Activated naive CD4-positive, alpha-beta T cell treated with anti-CD3 and anti-CD28 coated beads for 36 hours (primary cell): Measurements from ENCODE around the gene DENND1B. TPM values are rescaled to one million over a fixed set of nuclear protein-coding genes. Genes with fewer than 3 reads are reported as not detected.
"Not testable (repeated sequence)": the region's sequence is repeated elsewhere in the genome, so short reads cannot be mapped to it uniquely, and the experiment has no call there.

Source experiments
- CTCF ChIA-PET: fragments of 350-600 bp; sonication (Branson Sonifier 250); formaldehyde crosslinking; loops from one replicate; lab custom pipeline; 2021; ENCODE audit warnings: antibody characterized with exemption; lab: Charles Lee
- DNase-seq: peaks from one replicate; pipeline ENCODE4 v3.0.0-alpha.2; 2020
- H3K27ac Mint-ChIP-seq: one replicate; pipeline ENCODE4 v1.8.0; 2021; ENCODE audit warnings: mild to moderate bottlenecking, mixed read lengths
- H3K27me3 Mint-ChIP-seq: one replicate; pipeline ENCODE4 v1.8.0; 2021; ENCODE audit warnings: low read depth, mixed read lengths
- H3K36me3 Mint-ChIP-seq: one replicate; pipeline ENCODE4 v1.8.0; 2021; ENCODE audit warnings: low read depth, mixed read lengths
- H3K4me1 Mint-ChIP-seq: one replicate; pipeline ENCODE4 v1.8.0; 2021; ENCODE audit warnings: low read depth, mixed read lengths
- H3K4me3 Mint-ChIP-seq: one replicate; pipeline ENCODE4 v1.8.0; 2021; ENCODE audit warnings: mild to moderate bottlenecking, moderate library complexity, mixed read lengths
- H3K9me3 Mint-ChIP-seq: one replicate; pipeline ENCODE4 v1.8.0; 2021; ENCODE audit warnings: mixed read lengths
- intact Hi-C: fragments of 100-400 bp; cut with micrococcal nuclease; formaldehyde crosslinking; loops from one replicate; pipeline ENCODE4 v1.15.1; 2023
- total RNA-seq, 2 experiments: library from RNA; stranded (reverse); gene quantifications; one replicate each; pipeline ENCODE4 v1.2.3, GENCODE V29; 2021

Gene DENND1B
- total RNA-seq, 2 experiments from 2014 or later, result 8.9 to 9.7 TPM

DNA sequence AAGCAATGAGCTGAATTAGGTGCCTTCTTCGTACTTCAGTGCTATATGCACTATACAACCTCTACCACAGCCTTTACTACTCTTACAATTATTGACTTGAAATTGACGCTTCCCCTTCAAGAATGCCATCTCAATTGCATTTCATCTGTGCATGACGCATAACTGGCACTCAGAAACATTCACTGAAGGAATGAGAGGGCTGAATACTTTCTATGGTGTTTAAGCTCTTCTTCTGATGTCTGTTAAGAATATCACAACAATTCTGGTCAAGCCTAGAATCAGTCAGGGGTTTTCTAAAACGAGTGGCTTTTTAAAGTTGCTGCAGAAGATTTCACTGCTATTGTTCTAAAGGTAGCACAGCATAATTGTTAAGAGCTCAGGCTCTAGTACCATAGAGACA lies 11.5 kb downstream of the DENND1B start:
- H3K27me3 Mint-ChIP-seq, result no peaks in the 10 kb centered on the region
- peaks cover 5% of the 10 kb centered on the region for H3K36me3 Mint-ChIP-seq
- H3K27ac Mint-ChIP-seq, result no peak overlapping the region
- H3K4me3 Mint-ChIP-seq, result no peak overlapping the region
- no peak for DNase-seq
- intact Hi-C loops, result loop anchor here (5.0 kb wide), 1 partner anchor 66 kb away; no protein-coding TSS in a partner anchor
- CTCF ChIA-PET, result interaction anchor here (0.5 to 1.2 kb wide), 4 partner anchors 8 to 284 kb away, joined by 3 read pairs; no protein-coding TSS in a partner anchor
- H3K9me3 Mint-ChIP-seq, result no peaks in the 10 kb centered on the region
- H3K4me1 Mint-ChIP-seq, result peaks cover 41% of the 10 kb centered on the region

DNA sequence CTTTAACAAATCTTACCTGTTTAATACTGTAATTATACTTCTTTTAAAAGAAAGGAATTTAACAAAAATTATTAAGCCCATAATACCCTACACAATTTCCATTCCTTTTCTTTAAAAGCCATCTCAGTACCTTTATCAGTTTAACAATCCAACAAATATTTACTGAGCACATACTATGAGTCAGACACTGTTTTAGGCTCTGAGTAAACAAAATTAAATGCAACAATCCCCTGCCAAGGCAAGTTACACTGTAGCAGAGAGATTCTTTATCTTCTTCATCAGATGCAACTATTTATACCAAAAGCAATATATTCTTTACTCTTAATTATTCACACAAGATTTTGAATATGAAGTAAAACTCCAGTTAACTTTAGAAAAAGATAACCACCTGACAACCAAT lies 12.0 kb downstream of the DENND1B start:
- Mint-ChIP-seq H3K27me3 (no peaks in the 10 kb centered on the region), H3K27ac (no peak overlapping the region), H3K4me3 (no peak overlapping the region), H3K9me3 (no peaks in the 10 kb centered on the region), H3K4me1 (peaks cover 38% of the 10 kb centered on the region), H3K36me3 (peaks cover 5% of the 10 kb centered on the region)
- CTCF ChIA-PET, result interaction anchor here (0.7 to 1.2 kb wide), 2 partner anchors 9 to 144 kb away, joined by 3 read pairs; no protein-coding TSS in a partner anchor
- intact Hi-C loops, result loop anchor here (5.0 kb wide), 1 partner anchor 66 kb away; no protein-coding TSS in a partner anchor
- no peak for DNase-seq

DNA sequence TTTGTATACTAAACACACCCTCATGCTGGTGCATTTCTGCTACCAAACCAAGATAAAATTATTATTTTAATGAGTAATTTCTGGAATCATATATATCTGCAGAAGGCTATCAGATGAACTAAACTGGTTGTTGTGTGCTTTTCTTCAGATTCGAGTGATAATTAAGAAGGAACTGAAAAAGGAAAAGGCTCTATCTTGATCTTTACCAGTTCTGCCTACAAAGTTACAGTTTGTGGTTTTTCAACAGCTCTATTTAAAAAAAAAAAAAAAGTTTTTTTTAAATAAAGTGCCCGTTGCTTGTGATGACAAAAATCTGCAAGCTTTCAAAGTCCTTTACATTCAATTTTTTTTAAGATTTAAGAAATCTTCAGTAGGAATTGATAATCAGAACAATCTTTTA lies 13.6 kb downstream of the DENND1B start:
- Mint-ChIP-seq H3K4me3 (no peak overlapping the region), H3K9me3 (no peaks in the 10 kb centered on the region), H3K36me3 (peaks cover 2% of the 10 kb centered on the region), H3K4me1 (peaks cover 34% of the 10 kb centered on the region), H3K27me3 (no peaks in the 10 kb centered on the region), H3K27ac (no peak overlapping the region)
- CTCF ChIA-PET, result interaction anchor here (0.6 kb wide), 1 partner anchor 137 kb away, joined by 5 read pairs; no protein-coding TSS in a partner anchor
- DNase-seq, result no peak
- intact Hi-C loops, result loop anchor here (1.0 to 5.0 kb wide), 3 partner anchors 7 to 64 kb away; no protein-coding TSS in a partner anchor

DNA sequence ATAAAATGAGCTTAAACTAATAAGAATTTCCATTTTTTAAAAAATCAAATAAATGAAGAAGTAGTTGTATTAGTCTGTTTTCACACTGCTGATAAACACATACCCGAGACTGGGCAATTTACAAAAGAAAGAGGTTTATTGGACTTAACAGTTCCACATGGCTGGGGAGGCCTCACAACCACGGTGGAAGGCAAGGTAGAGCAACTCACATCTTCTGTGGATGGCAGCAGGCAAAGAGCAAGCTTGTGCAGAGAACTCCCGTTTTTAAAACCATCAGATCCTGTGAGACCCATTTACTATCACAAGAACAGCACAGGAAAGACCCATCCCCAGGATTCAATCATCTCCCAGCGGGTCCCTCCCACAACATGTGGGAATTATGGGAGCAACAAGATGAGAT lies 19.7 kb downstream of the DENND1B start:
- H3K27me3 Mint-ChIP-seq, H3K9me3 Mint-ChIP-seq, CTCF ChIA-PET, H3K4me3 Mint-ChIP-seq, intact Hi-C loops, H3K27ac Mint-ChIP-seq, DNase-seq: not testable (repeated sequence)
- Mint-ChIP-seq H3K36me3 (peaks cover 14% of the 10 kb centered on the region), H3K4me1 (peaks cover 29% of the 10 kb centered on the region)

DNA sequence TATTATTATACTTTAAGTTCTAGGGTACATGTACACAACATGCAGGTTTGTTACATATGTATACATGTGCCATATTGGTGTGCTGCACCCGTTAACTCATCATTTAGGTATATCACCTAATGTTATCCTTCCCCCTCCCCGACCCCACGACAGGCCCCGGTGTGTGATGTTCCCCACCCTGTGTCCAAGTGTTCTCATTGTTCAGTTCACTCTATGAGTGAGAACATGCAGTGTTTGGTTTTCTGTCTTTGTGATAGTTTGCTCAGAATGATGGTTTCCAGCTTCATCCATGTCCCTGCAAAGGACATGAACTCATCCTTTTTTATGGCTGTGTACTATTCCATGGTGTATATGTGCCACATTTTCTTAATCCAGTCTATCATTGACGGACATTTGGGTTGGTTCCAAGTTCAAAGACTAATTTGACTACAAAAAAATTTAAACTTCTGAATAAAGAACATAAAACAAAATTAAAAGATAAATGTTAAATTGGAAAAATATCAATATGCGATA lies 22.6 kb downstream of the DENND1B start:
- intact Hi-C loops, DNase-seq, H3K27me3 Mint-ChIP-seq, H3K9me3 Mint-ChIP-seq, CTCF ChIA-PET, H3K27ac Mint-ChIP-seq, H3K4me3 Mint-ChIP-seq: not testable (repeated sequence)
- Mint-ChIP-seq H3K36me3 (peaks cover 14% of the 10 kb centered on the region), H3K4me1 (peaks cover 28% of the 10 kb centered on the region)

DNA sequence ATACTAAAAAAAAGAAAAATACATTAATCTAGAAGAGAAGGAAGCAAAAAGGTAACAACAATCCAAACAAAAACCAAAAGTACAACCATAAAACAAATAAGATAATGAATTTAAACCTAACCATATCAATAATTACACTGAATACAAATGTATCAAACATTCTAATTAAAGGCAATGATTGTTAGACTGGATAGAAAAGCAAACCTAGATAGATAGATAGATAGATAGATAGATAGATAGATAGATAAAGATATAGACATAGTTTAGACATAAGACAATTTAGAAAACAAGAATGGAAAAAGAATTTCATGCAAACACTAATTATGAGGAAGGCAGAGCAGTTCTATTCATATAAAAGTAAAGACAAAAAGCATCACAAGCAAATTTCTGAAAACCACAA lies 24.9 kb downstream of the DENND1B start:
- CTCF ChIA-PET, result interaction anchor here (0.6 kb wide), 1 partner anchor 58 kb away, joined by 3 read pairs; no protein-coding TSS in a partner anchor
- Mint-ChIP-seq H3K36me3 (peaks cover 16% of the 10 kb centered on the region), H3K27me3 (no peaks in the 10 kb centered on the region), H3K27ac (no peak overlapping the region), H3K4me3 (no peak overlapping the region), H3K4me1 (peaks cover 28% of the 10 kb centered on the region), H3K9me3 (peaks cover 8% of the 10 kb centered on the region)
- DNase-seq, result no peak
- intact Hi-C loops, result no loop called here

DNA sequence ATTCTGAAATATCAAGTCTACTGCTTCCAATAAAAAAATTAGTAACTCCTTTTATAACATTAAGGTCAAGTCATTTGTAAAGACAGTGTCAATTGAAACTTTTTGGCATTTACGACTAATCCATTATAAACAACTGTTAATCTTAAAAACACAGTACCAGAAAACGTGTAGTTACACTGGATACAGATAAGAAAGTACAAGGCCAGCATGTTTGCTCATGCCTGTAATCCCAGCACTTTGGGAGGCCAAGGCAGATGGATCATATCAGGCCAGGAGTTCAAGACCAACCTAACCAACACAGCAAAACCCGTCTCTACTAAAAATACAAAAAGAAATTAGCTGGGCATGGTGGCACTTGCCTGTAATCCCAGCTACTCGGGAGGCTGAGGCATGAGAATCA lies 29.4 kb downstream of the DENND1B start:
- no peaks in the 10 kb centered on the region for H3K27me3 Mint-ChIP-seq
- intact Hi-C loops, result no loop called here
- H3K4me3 Mint-ChIP-seq, result no peak overlapping the region
- no peak overlapping the region for H3K27ac Mint-ChIP-seq
- peaks cover 47% of the 10 kb centered on the region for H3K4me1 Mint-ChIP-seq
- DNase-seq, result no peak
- peaks cover 2% of the 10 kb centered on the region for H3K9me3 Mint-ChIP-seq
- CTCF ChIA-PET, result no interaction called here
- H3K36me3 Mint-ChIP-seq, result peaks cover 7% of the 10 kb centered on the region

DNA sequence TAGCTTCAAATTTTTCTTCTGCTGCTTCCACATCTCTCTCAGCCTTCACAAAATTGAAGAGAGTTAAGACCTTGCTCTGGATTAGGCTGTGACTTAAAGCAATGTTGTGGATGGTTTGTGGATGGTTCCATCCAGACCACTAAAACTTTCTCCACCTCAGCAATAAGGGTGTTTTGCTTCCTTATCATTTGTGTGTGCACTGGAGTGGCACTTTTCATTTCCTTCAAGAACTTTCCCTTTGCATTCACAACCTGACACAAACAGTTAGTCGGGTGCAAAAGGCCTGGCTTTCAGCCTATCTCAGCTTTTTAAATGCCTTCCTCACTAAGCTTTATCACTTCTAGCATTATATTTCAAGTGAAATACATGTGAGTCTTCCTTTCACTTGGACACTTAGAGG lies 30.3 kb downstream of the DENND1B start:
- H3K27me3 Mint-ChIP-seq, result no peaks in the 10 kb centered on the region
- CTCF ChIA-PET, result interaction anchor here (0.6 to 1.0 kb wide), 2 partner anchors 76 to 223 kb away, joined by 3 read pairs; no protein-coding TSS in a partner anchor
- peaks cover 2% of the 10 kb centered on the region for H3K9me3 Mint-ChIP-seq
- intact Hi-C loops, result no loop called here
- no peak overlapping the region for H3K4me3 Mint-ChIP-seq
- no peak overlapping the region for H3K27ac Mint-ChIP-seq
- no peak for DNase-seq
- peaks cover 7% of the 10 kb centered on the region for H3K36me3 Mint-ChIP-seq
- H3K4me1 Mint-ChIP-seq, result peaks cover 45% of the 10 kb centered on the region

DNA sequence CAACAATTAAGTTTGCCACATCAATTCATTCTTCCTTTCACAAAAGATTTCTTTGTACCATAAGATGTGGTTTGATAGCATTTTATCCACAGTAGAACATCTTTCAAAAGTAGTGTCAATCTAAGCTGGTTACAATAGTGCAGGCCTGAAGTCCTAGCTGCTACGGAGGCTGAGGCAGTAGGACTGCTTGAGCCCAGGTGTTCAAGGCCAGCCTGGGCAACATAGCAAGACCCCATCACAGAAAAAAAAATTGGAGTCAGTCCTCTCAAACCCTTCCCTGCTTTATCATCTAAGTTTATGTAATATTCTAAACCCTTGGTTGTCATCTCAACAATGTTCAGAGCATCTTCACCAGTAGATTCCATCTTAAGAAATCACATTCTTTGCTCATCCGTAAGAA lies 31.7 kb downstream of the DENND1B start:
- Mint-ChIP-seq H3K27ac (no peak overlapping the region), H3K9me3 (peaks cover 2% of the 10 kb centered on the region)
- CTCF ChIA-PET, result no interaction called here

DNA sequence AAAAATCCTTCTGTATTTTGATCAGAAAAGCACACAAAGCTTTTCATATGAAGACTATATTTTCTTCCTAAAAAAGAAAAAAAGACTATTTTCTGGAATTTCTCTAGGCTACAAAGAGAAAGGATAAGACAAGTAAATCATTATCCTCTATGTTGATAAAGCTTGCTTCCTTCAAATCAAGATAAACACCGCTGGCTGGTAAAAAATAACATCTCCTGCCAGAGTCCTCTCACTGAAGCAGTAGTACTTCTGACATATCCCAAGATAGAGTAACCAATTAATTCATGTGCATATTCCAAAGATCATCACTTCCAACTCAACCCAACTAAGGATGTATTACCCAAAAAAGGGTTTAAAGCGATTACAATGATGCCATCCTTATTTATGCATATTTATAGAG lies 34.3 kb downstream of the DENND1B start:
- Mint-ChIP-seq H3K9me3 (no peaks in the 10 kb centered on the region), H3K27ac (no peak overlapping the region), H3K4me3 (no peak overlapping the region), H3K36me3 (peaks cover 2% of the 10 kb centered on the region), H3K4me1 (peaks cover 53% of the 10 kb centered on the region), H3K27me3 (no peaks in the 10 kb centered on the region)
- CTCF ChIA-PET, result no interaction called here
- DNase-seq, result no peak
- intact Hi-C loops, result no loop called here

More for the DNA sequence above, 31.7 kb downstream of the DENND1B start:
- peaks cover 7% of the 10 kb centered on the region for H3K36me3 Mint-ChIP-seq
- H3K27me3 Mint-ChIP-seq, result no peaks in the 10 kb centered on the region
- peaks cover 50% of the 10 kb centered on the region for H3K4me1 Mint-ChIP-seq
- intact Hi-C loops, result no loop called here
- no peak overlapping the region for H3K4me3 Mint-ChIP-seq
- DNase-seq, result no peak

DNA sequence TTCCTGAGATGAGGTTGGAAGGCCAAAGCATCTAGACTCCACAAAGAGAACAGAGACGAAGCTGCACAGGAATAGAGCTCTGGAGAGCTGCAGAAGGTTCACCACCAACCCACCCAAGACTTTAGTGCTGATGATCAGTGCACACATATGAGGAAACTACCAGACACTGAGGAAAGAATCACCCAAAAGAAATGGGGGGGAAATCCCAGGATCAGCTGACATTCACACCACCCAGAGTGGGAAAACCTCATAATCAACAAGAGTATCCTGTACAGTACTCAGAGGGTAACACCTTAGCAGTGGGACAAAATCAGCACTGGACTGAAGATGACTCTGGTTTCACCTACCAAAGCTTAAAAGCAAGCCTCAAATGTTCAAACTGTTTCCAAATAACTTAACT lies 36.4 kb downstream of the DENND1B start:
- Mint-ChIP-seq H3K36me3 (peaks cover 2% of the 10 kb centered on the region), H3K27me3 (no peaks in the 10 kb centered on the region), H3K9me3 (no peaks in the 10 kb centered on the region), H3K4me3 (no peak overlapping the region), H3K4me1 (peaks cover 45% of the 10 kb centered on the region), H3K27ac (no peak overlapping the region)
- intact Hi-C loops, result no loop called here
- peak; percentile 16 for DNase-seq
- CTCF ChIA-PET, result interaction anchor here (0.6 kb wide), 1 partner anchor 124 kb away, joined by 3 read pairs; no protein-coding TSS in a partner anchor

DNA sequence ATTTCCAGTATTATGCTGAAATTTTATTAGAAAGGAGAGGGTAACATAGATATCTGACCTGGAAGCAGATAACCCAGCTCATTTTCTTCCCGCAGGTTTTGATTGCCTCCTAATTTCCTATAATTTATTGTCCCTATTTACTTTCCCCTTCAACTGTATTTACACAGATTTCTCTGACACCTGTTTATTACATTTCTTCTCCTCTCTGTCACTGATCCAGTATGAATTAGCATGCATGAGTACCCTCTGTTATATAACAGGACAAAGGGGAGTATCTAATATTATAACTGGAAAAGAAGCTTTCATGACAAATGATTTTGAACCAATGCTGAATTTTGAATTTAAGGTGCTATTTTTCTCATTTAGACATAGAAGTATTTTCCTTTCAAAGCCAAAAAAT lies 37.4 kb downstream of the DENND1B start:
- CTCF ChIA-PET, result interaction anchor here (0.9 kb wide), 1 partner anchor 9 kb away, joined by 4 read pairs; no protein-coding TSS in a partner anchor
- Mint-ChIP-seq H3K4me1 (peaks cover 39% of the 10 kb centered on the region), H3K27me3 (no peaks in the 10 kb centered on the region), H3K36me3 (peaks cover 4% of the 10 kb centered on the region), H3K4me3 (no peak overlapping the region), H3K27ac (no peak overlapping the region), H3K9me3 (no peaks in the 10 kb centered on the region)
- no peak for DNase-seq
- intact Hi-C loops, result no loop called here

DNA sequence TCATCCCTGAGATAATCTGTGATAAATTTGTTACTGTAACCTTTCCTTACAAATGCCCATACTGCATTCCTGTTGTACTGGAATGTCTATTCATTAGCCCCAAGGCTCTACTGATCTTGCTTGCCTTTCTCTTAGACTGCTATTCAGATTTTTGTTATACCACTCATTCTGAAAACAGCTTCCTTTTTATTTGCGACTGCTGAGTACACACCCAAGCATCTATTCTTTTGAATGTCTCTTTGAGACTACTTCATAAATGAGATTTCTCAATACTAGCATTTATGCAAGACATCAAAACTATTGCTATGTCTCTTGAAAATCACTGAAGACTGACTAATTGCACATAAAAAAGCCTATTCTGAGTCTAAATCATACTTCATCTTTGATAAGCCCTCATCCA lies 38.6 kb downstream of the DENND1B start:
- H3K36me3 Mint-ChIP-seq, result peaks cover 6% of the 10 kb centered on the region
- intact Hi-C loops, result no loop called here
- H3K27ac Mint-ChIP-seq, result no peak overlapping the region
- DNase-seq, result no peak
- H3K27me3 Mint-ChIP-seq, result no peaks in the 10 kb centered on the region
- H3K4me1 Mint-ChIP-seq, result peaks cover 35% of the 10 kb centered on the region
- no peak overlapping the region for H3K4me3 Mint-ChIP-seq
- CTCF ChIA-PET, result no interaction called here
- H3K9me3 Mint-ChIP-seq, result no peaks in the 10 kb centered on the region
